Epithelial cell of esophagus (primary cell): ENCODE measurements around the gene MAGI2.

ENCODE experiments used
- DNase-seq: peaks from one replicate; pipeline ENCODE4 v3.0.0; 2010; ENCODE audit warnings: low read depth
- H3K4me3 ChIP-seq: 2 replicates; pipeline ENCODE4 v1.5.1; 2011; ENCODE audit warnings: mild to moderate bottlenecking, low read length, control low read depth
- TF ChIP-seq, protein P1 (sequence below): IDR thresholded peaks from 2 replicates; pipeline ENCODE4 v1.5.1; 2011; ENCODE audit warnings: low read depth, mild to moderate bottlenecking, low read length, control low read depth, inconsistent platforms; ENCODE audit not compliant: insufficient read depth; ENCODE audit errors: missing control alignments

The MAGI2 gene

GRCh38 chr7:79340212-79340611 lies 113.3 kb downstream of the MAGI2 start:
- DNase-seq: peak; percentile 8
- TF ChIP-seq, protein P1, sequence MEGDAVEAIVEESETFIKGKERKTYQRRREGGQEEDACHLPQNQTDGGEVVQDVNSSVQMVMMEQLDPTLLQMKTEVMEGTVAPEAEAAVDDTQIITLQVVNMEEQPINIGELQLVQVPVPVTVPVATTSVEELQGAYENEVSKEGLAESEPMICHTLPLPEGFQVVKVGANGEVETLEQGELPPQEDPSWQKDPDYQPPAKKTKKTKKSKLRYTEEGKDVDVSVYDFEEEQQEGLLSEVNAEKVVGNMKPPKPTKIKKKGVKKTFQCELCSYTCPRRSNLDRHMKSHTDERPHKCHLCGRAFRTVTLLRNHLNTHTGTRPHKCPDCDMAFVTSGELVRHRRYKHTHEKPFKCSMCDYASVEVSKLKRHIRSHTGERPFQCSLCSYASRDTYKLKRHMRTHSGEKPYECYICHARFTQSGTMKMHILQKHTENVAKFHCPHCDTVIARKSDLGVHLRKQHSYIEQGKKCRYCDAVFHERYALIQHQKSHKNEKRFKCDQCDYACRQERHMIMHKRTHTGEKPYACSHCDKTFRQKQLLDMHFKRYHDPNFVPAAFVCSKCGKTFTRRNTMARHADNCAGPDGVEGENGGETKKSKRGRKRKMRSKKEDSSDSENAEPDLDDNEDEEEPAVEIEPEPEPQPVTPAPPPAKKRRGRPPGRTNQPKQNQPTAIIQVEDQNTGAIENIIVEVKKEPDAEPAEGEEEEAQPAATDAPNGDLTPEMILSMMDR: no peak
- H3K4me3 ChIP-seq: no peak overlapping the region

DNA sequence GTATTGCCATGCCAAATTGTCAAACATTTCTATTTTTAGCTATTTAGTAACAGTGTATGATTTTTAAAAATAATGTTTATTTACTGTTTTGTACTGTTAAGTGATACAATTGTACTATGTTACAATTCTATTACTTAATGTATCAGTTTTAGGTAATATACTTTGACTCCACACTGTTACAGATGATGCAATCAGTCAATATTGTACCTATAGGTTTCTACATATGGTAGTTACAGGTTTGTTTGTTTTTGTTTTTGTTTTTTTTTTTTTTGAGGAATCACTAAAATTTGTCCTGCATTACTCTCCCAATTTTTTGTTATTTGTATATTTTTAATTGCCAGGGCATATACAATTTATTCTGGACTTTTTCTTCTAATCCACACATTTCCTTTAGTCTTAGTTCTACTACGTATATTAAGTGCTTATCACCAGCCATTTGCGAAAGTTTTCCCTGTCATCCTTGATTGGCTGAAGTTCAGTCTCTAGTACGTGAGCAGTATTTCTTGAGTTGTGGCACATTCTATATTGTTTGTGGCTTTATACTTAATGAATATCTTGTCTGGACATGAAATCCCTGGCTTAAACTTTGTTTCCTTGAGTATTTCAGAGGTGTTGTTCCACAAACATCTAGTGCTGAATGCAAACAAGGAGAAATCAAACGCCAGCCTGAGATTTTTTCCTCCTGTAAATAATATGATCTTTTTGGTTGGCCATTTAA lies 114.1 kb downstream of the MAGI2 start:
- TF ChIP-seq, protein P1: no peak
- DNase-seq: peak; percentile 57
- H3K4me3 ChIP-seq: no peak overlapping the region

DNA sequence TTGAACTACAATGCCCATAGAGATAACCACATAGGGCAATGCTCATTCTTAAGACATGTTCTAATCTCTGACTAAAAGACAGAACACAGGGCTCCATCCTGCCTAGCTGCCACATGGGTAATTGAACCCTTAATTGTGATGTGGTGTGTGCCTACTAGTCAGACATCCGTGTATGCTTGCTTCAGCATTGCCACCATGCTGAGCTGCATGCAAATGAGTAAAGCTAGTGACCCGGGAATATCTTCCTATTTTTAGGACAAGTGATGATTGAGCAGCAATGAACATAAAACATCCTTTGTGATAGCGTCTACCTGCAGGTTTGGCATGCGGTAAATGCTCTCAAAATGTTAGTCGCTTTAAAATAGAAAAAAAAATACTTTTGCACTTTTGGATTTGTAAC lies 115.8 kb downstream of the MAGI2 start:
- TF ChIP-seq, protein P1: no peak
- no peak for DNase-seq

GRCh38 chr7:79334841-79335240 lies 118.6 kb downstream of the MAGI2 start:
- H3K4me3 ChIP-seq: no peak overlapping the region
- no peak for DNase-seq
- TF ChIP-seq, protein P1: no peak

More for the DNA sequence above, 115.8 kb downstream of the MAGI2 start:
- H3K4me3 ChIP-seq: no peak overlapping the region

DNA sequence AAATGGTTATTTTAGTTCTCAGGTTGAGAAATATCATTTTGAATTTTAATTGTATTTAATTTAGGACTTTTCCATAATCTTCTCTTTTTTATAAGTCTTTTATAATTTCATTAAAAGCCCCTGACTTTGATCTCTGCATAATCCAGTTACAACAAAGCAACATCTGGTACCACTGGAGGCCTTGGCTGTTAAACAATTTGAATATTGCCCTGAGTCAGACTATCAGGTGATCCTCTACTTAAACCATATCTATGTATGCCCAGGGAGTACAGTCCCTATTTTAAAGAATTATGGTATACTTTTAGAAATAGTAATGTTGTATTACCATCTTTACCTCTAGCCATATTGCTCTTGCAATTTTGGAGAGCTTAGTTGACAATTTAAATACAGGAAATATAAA lies 119.1 kb downstream of the MAGI2 start:
- TF ChIP-seq, protein P1: no peak
- no peak for DNase-seq

DNA sequence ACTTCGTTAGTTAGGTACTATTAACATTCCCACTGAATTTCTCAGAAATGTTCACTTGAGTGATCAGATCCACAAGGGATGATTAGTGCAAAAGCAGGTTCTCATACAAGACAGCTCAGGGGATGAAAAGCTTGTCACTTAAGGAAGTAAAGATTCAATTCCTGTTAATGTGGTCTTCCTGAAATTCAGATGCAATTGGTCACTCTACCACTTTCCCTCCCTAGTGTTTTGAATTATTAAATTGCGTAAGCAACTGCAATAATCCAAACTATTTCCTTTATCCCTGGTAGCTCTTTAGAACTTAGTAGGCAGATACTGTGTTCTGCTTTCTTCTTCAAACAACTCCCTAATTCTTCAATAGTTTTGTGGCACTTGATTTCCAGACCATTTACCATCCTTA lies 121.4 kb downstream of the MAGI2 start:
- peak; percentile 36 for DNase-seq
- TF ChIP-seq, protein P1: no peak
- H3K4me3 ChIP-seq: no peak overlapping the region

More for the DNA sequence above, 119.1 kb downstream of the MAGI2 start:
- no peak overlapping the region for H3K4me3 ChIP-seq

GRCh38 chr7:79329464-79329863 lies 124.0 kb downstream of the MAGI2 start:
- TF ChIP-seq, protein P1: no peak
- no peak for DNase-seq
- H3K4me3 ChIP-seq: no peak overlapping the region
